GM10847 (cell line): ENCODE measurements around the gene OBSCN.

Source experiments
- POLR2A ChIP-seq: IDR thresholded peaks from 2 replicates; pipeline ENCODE4 v1.6.1; 2011; ENCODE audit not compliant: insufficient read length; ENCODE audit errors: extremely low read depth

The OBSCN gene

GRCh38 chr1:228341814-228342626, 134.2 kb downstream of the OBSCN start:
- no peak for TF ChIP-seq POLR2A

- TF ChIP-seq POLR2A, result no peak
Measured at GRCh38 chr1:228342627-228343190, 134.9 kb downstream of the OBSCN start.

- no peak for TF ChIP-seq POLR2A
Measured at GRCh38 chr1:228343191-228343661, 135.4 kb downstream of the OBSCN start.

- TF ChIP-seq POLR2A, result no peak
Measured at GRCh38 chr1:228344631-228345072, 136.8 kb downstream of the OBSCN start.

- no peak for TF ChIP-seq POLR2A
Measured at GRCh38 chr1:228345201-228345930, 137.5 kb downstream of the OBSCN start.

- TF ChIP-seq POLR2A, result no peak
Measured at GRCh38 chr1:228346731-228347130, 138.9 kb downstream of the OBSCN start.

- TF ChIP-seq POLR2A, result no peak
Measured at GRCh38 chr1:228347181-228347580, 139.3 kb downstream of the OBSCN start.

- TF ChIP-seq POLR2A, result no peak
Measured at GRCh38 chr1:228348708-228349467, 141.0 kb downstream of the OBSCN start.

GRCh38 chr1:228349701-228350171, 141.9 kb downstream of the OBSCN start:
- no peak for TF ChIP-seq POLR2A

GRCh38 chr1:228350179-228350742, 142.4 kb downstream of the OBSCN start:
- no peak for TF ChIP-seq POLR2A

- TF ChIP-seq POLR2A, result no peak
Measured at GRCh38 chr1:228350831-228351781, 143.3 kb downstream of the OBSCN start.

- no peak for TF ChIP-seq POLR2A
Measured at GRCh38 chr1:228351850-228352249, 144.0 kb downstream of the OBSCN start.

GRCh38 chr1:228352677-228353481, 145.0 kb downstream of the OBSCN start:
- no peak for TF ChIP-seq POLR2A
